Endothelial cell of umbilical vein (primary cell): Measurements from ENCODE around the gene TRIM10. TPM values are rescaled to one million over a fixed set of nuclear protein-coding genes. Genes with fewer than 3 reads are reported as not detected.

ENCODE experiments used
- BruUV-seq: library from RNA; stranded (reverse); fragments of 400-500 nt; replicated peaks from 2 replicates; lab custom pipeline; 2021; lab: Mats Ljungman, UMichigan
- CTCF ChIA-PET: fragments of 300-600, 350-600 bp; sonication (Branson Sonifier 250); formaldehyde crosslinking; loops from one replicate; lab custom pipeline; 2021; ENCODE audit warnings: antibody characterized with exemption, inconsistent platforms; lab: Charles Lee
- POLR2A ChIA-PET: fragments of 300-600, 350-600 bp; sonication (Branson Sonifier 250); formaldehyde crosslinking; loops from one replicate; lab custom pipeline; 2021; ENCODE audit warnings: antibody characterized with exemption, inconsistent platforms; lab: Charles Lee
- DNase-seq: peaks from one replicate; pipeline ENCODE4 v3.0.0-alpha.2; 2011; ENCODE audit warnings: low read depth, low spot score
- FAIRE-seq: peaks from 2 replicates; lab custom pipeline; 2011; peaks lifted over from hg19 to GRCh38; lab: Jason Lieb, UNC
- H2AFZ ChIP-seq: 2 replicates; pipeline ENCODE4 v1.6.0; 2012; ENCODE audit warnings: low read depth, low read length, control low read depth, inconsistent platforms
- H3K27ac ChIP-seq: 2 replicates; pipeline ENCODE4 v1.5.1; 2011; ENCODE audit warnings: low read depth, mild to moderate bottlenecking, control low read depth, low read length, moderate library complexity; ENCODE audit not compliant: insufficient read depth
- H3K27me3 ChIP-seq, 2 experiments: 2 replicates each; pipeline versions ENCODE4 v1.6.0 to v1.6.1; 2011; ENCODE audit warnings: low read length in 2 of 2, mixed read lengths in 1 of 2; ENCODE audit not compliant: control insufficient read depth in 2 of 2, insufficient read depth in 2 of 2
- H3K36me3 ChIP-seq, 2 experiments: 2 replicates in 1 of 2; 3 replicates in 1 of 2; pipeline ENCODE4 v1.5.1; 2011; ENCODE audit warnings: low read length in 2 of 2, mild to moderate bottlenecking in 1 of 2, moderate library complexity in 1 of 2; ENCODE audit not compliant: control insufficient read depth in 2 of 2, insufficient read depth in 2 of 2; ENCODE audit errors: extremely low read depth in 1 of 2
- H3K4me1 ChIP-seq: 3 replicates; pipeline ENCODE4 v1.5.1; 2011; ENCODE audit warnings: mild to moderate bottlenecking, low read length; ENCODE audit not compliant: control insufficient read depth, insufficient read depth; ENCODE audit errors: extremely low read depth
- H3K4me2 ChIP-seq: 2 replicates; pipeline ENCODE4 v1.6.1; 2011; ENCODE audit warnings: low read length, control low read depth, mixed read lengths; ENCODE audit not compliant: insufficient read depth
- H3K4me3 ChIP-seq, 3 experiments: fragments of 200-600 bp in 1 of 3; sonication (generic), shearing (Covaris generic) in 1 of 3; replicated peaks in 1 of 3; 2 replicates each; pipeline ENCODE4 v1.5.1; 2011 to 2016; ENCODE audit warnings: control low read depth in 3 of 3, low read length in 3 of 3, mild to moderate bottlenecking in 2 of 3, inconsistent platforms in 1 of 3, low read depth in 1 of 3, moderate library complexity in 1 of 3; ENCODE audit not compliant: insufficient read depth in 1 of 3
- H3K79me2 ChIP-seq: 2 replicates; pipeline ENCODE4 v1.6.0; 2012; ENCODE audit warnings: low read length, inconsistent platforms; ENCODE audit not compliant: control insufficient read depth, insufficient read depth
- H3K9ac ChIP-seq: replicated peaks from 2 replicates; pipeline ENCODE3; 2011; ENCODE audit warnings: low read length, control low read depth; ENCODE audit not compliant: insufficient read depth; ENCODE audit errors: extremely low read depth
- H3K9me1 ChIP-seq: replicated peaks from 3 replicates; pipeline ENCODE4 v1.6.0; 2011; ENCODE audit warnings: mild to moderate bottlenecking, low read length; ENCODE audit not compliant: control insufficient read depth, insufficient read depth; ENCODE audit errors: extremely low read depth
- H3K9me3 ChIP-seq: replicated peaks from 2 replicates; pipeline ENCODE4 v1.5.1; 2012; ENCODE audit warnings: low read length, inconsistent platforms; ENCODE audit not compliant: control insufficient read depth, insufficient read depth
- H4K20me1 ChIP-seq: replicated peaks from 2 replicates; pipeline ENCODE3; 2011; ENCODE audit warnings: mild to moderate bottlenecking, low read length; ENCODE audit not compliant: control insufficient read depth, insufficient read depth; ENCODE audit errors: extremely low read depth
- CTCF ChIP-seq, 2 donors: IDR thresholded peaks; 1 replicate in 1 of 2; 2 replicates in 1 of 2; pipeline ENCODE4 v1.5.1; 2011; ENCODE audit warnings: low read length in 2 of 2, mild to moderate bottlenecking in 2 of 2, moderate library complexity in 2 of 2, control low read depth in 1 of 2, inconsistent platforms in 1 of 2, low read depth in 1 of 2; ENCODE audit not compliant: insufficient read depth in 1 of 2; ENCODE audit errors: extremely low read depth in 1 of 2
- FOS ChIP-seq: IDR thresholded peaks from 2 replicates; pipeline ENCODE4 v1.6.1; 2011; ENCODE audit warnings: mild to moderate bottlenecking, low read length, moderate library complexity, borderline replicate concordance; ENCODE audit not compliant: insufficient read depth
- JUN ChIP-seq: IDR thresholded peaks from 2 replicates; pipeline ENCODE4 v1.6.1; 2011; ENCODE audit warnings: borderline replicate concordance, low read depth; ENCODE audit not compliant: insufficient read length, insufficient read depth
- MAX ChIP-seq: IDR thresholded peaks from 2 replicates; pipeline ENCODE4 v1.6.1; 2011; ENCODE audit not compliant: insufficient read depth, insufficient read length
- MYC ChIP-seq: IDR thresholded peaks from one replicate; pipeline ENCODE4 v1.6.1; 2011; ENCODE audit warnings: mild to moderate bottlenecking, low read depth, low read length
- POLR2A ChIP-seq: IDR thresholded peaks from 2 replicates; pipeline ENCODE4 v1.6.1; 2012; ENCODE audit warnings: low read depth, mild to moderate bottlenecking, control low read depth, low read length
- POLR2AphosphoS5 ChIP-seq: IDR thresholded peaks from 2 replicates; pipeline ENCODE4 v1.6.1; 2012; ENCODE audit warnings: low read depth, mild to moderate bottlenecking, control low read depth, low read length, moderate library complexity; ENCODE audit not compliant: insufficient read depth
- dilution Hi-C: fragments of 300-500 bp; cut with MboI; formaldehyde crosslinking; loops from one replicate; pipeline ENCODE4 v1.15.0; 2019; ENCODE audit warnings: low sequenced_read_pairs; ENCODE audit not compliant: extremely low pct_ligation_motif_present
- intact Hi-C: fragments of 100-400 bp; cut with micrococcal nuclease; formaldehyde crosslinking; loops from one replicate; pipeline ENCODE4 v1.10.0; 2022
- polyA plus RNA-seq, 4 experiments: library from polyadenylated mRNA; depleted of rRNA in 3 of 4; stranded (reverse) in 3 of 4; unstranded in 1 of 4; fragments of >200 nt; gene quantifications; 2 replicates each; pipeline versions ENCODE4 v1.2.1 to v1.2.3, GENCODE V29; 2011 to 2012; ENCODE audit warnings: missing spikeins in 1 of 4
- total RNA-seq: library from RNA; stranded (reverse); gene quantifications from 2 replicates; pipeline ENCODE4 v1.2.3, GENCODE V29; 2021

TRIM10 gene
- total and polyA plus RNA-seq, 2 donors (not counting 3 experiments of a cell fraction or from before 2014, with no cell fraction given) = not detected

GRCh38 chr6:30149234-30149633 is 11.8 kb downstream of the TRIM10 start:
- no peak for TF ChIP-seq MYC
- TF ChIP-seq CTCF (IDR thresholded peaks at IDR 0.05; ENCODE audit: extremely low read depth in 1 of 2, insufficient read depth in 1 of 2, low read depth in 1 of 2, low read length in 2 of 2) = no peak
- TF ChIP-seq FOS = no peak
- no peak for TF ChIP-seq JUN
- TF ChIP-seq MAX = no peak
- TF ChIP-seq POLR2A = no peak
- TF ChIP-seq POLR2AphosphoS5 = no peak
- Histone ChIP-seq H2AFZ (no peak overlapping the region), H3K27me3 (peaks cover 10 to 13% of the 10 kb centered on the region in 2 experiments), H3K27ac (no peak overlapping the region), H3K9me3 (no peaks in the 10 kb centered on the region), H4K20me1 (no peaks in the 10 kb centered on the region), H3K4me2 (no peak overlapping the region), H3K36me3 (no peaks in the 10 kb centered on the region), H3K9ac (no peak overlapping the region), H3K4me3 (no peak overlapping the region), H3K9me1 (no peaks in the 10 kb centered on the region), H3K79me2 (no peaks in the 10 kb centered on the region), H3K4me1 (no peaks in the 10 kb centered on the region)
- dilution Hi-C loops (no loop called here), intact Hi-C loops (no loop called here)
- BruUV-seq = no TSS peak
- POLR2A ChIA-PET = no interaction called here
- no peak for FAIRE-seq
- CTCF ChIA-PET = no interaction called here
- no peak for DNase-seq
